Measurements from ENCODE around the gene THEM4. TPM values are rescaled to one million over a fixed set of nuclear protein-coding genes. Genes with fewer than 3 reads are reported as not detected.
A peak's percentile ranks its signal among the peaks of the same experiment; 100 is the strongest.
"Not testable (repeated sequence)": the region's sequence is repeated elsewhere in the genome, so short reads cannot be mapped to it uniquely, and the experiment has no call there.

The THEM4 gene
- total RNA-seq, 1 experiment from 2014 or later: 39.7 TPM

- no peak for DNase-seq (ENCODE audit: extremely low read depth, low read depth)
These were observed 46.7 kb downstream of the THEM4 start for GRCh38 chr1:151862604-151863003.

- DNase-seq (ENCODE audit: extremely low read depth, low read depth): no peak
These were observed 48.7 kb downstream of the THEM4 start for GRCh38 chr1:151860504-151861187.

GRCh38 chr1:151859891-151860293 is 49.4 kb downstream of the THEM4 start:
- DNase-seq (ENCODE audit: extremely low read depth, low read depth): no peak

- DNase-seq (ENCODE audit: extremely low read depth, low read depth): no peak
These were observed 50.2 kb downstream of the THEM4 start for GRCh38 chr1:151858886-151859665.

- DNase-seq (ENCODE audit: extremely low read depth, low read depth): no peak
These were observed 51.1 kb downstream of the THEM4 start for GRCh38 chr1:151858030-151858746.

GRCh38 chr1:151855933-151856332 is 53.4 kb downstream of the THEM4 start:
- DNase-seq (ENCODE audit: extremely low read depth, low read depth): no peak

- not testable (repeated sequence) for DNase-seq (ENCODE audit: extremely low read depth, low read depth)
These were observed 53.8 kb downstream of the THEM4 start for GRCh38 chr1:151855516-151855915.

GRCh38 chr1:151854658-151855057 is 54.7 kb downstream of the THEM4 start:
- no peak for DNase-seq (ENCODE audit: extremely low read depth, low read depth)

GRCh38 chr1:151853411-151853943 is 55.8 kb downstream of the THEM4 start, which contains the start of gene THEM5:
TSS of gene THEM5 (minus strand) at chr1:151853712. CDS start at chr1:151853565, 147 bp downstream.
- DNase-seq (ENCODE audit: extremely low read depth, low read depth): no peak

GRCh38 chr1:151852733-151853132 is 56.6 kb downstream of the THEM4 start:
- no peak for DNase-seq (ENCODE audit: extremely low read depth, low read depth)

- DNase-seq (ENCODE audit: extremely low read depth, low read depth): no peak
These were observed 57.4 kb downstream of the THEM4 start for GRCh38 chr1:151851886-151852285.

GRCh38 chr1:151849871-151850270 is 59.4 kb downstream of the THEM4 start:
- no peak for DNase-seq (ENCODE audit: extremely low read depth, low read depth)

GRCh38 chr1:151849126-151849525 is 60.2 kb downstream of the THEM4 start:
- DNase-seq (ENCODE audit: extremely low read depth, low read depth): no peak

- no peak for DNase-seq (ENCODE audit: extremely low read depth, low read depth)
These were observed 61.3 kb downstream of the THEM4 start for GRCh38 chr1:151847867-151848596.

- DNase-seq (ENCODE audit: extremely low read depth, low read depth): no peak
These were observed 62.5 kb downstream of the THEM4 start for GRCh38 chr1:151846686-151847237.

GRCh38 chr1:151846062-151846568 is 63.2 kb downstream of the THEM4 start:
- peak; percentile 54 for DNase-seq (ENCODE audit: extremely low read depth, low read depth)

GRCh38 chr1:151843398-151843797 is 65.9 kb downstream of the THEM4 start:
- no peak for DNase-seq (ENCODE audit: extremely low read depth, low read depth)

GRCh38 chr1:151841141-151841540 is 68.2 kb downstream of the THEM4 start:
- DNase-seq (ENCODE audit: extremely low read depth, low read depth): no peak

- DNase-seq (ENCODE audit: extremely low read depth, low read depth): no peak
These were observed 68.9 kb downstream of the THEM4 start for GRCh38 chr1:151840421-151840820.

Measured in NCI-H460 (cell line).